ENCODE data around the gene PRKAR1B. TPM values are rescaled to one million over a fixed set of nuclear protein-coding genes. Genes with fewer than 3 reads are reported as not detected.

Gene PRKAR1B
- total RNA-seq, 1 donor from 2014 or later: 11.8 TPM

GRCh38 chr7:760006-760405 is 32.9 kb upstream of the PRKAR1B start:
- peaks cover 10% of the 10 kb centered on the region for H3K36me3 Mint-ChIP-seq
- Histone ChIP-seq H3F3A (ENCODE audit: low read depth) (no peaks in the 10 kb centered on the region), H2AFZ (replicated peaks) (no peak overlapping the region), H3K27me3 (no peaks in the 10 kb centered on the region), H3K36me3 (no peaks in the 10 kb centered on the region), H3K79me2 (ENCODE audit: low read depth) (no peaks in the 10 kb centered on the region), H3K4me1 (no peaks in the 10 kb centered on the region), H3K27ac (no peak overlapping the region), H3K9ac (no peak overlapping the region), H4K20me1 (ENCODE audit: low read depth) (no peaks in the 10 kb centered on the region), H3K4me2 (no peak overlapping the region), H3K4me3 (no peak overlapping the region), H3K9me3 (ENCODE audit: low read depth) (no peaks in the 10 kb centered on the region)
- H3K27ac Mint-ChIP-seq: no peak overlapping the region
- H3K4me3 Mint-ChIP-seq: no peak overlapping the region
- DNase-seq (ENCODE audit: low spot score): no peak
- no peaks in the 10 kb centered on the region for H3K4me1 Mint-ChIP-seq
- no peaks in the 10 kb centered on the region for H3K27me3 Mint-ChIP-seq (ENCODE audit: insufficient read depth, low read depth)
- no peak for TF ChIP-seq EZH2 (IDR thresholded peaks at IDR 0.05)
- no peak for TF ChIP-seq EZH2phosphoT487 (IDR thresholded peaks at IDR 0.05)
- no peak for TF ChIP-seq CTCF (IDR thresholded peaks at IDR 0.05)
- H3K9me3 Mint-ChIP-seq: no peaks in the 10 kb centered on the region

GRCh38 chr7:759569-759968 is 32.5 kb upstream of the PRKAR1B start:
- Histone ChIP-seq H3K4me1 (no peaks in the 10 kb centered on the region), H2AFZ (replicated peaks) (no peak overlapping the region), H3F3A (ENCODE audit: low read depth) (no peaks in the 10 kb centered on the region), H3K27me3 (no peaks in the 10 kb centered on the region), H3K9ac (no peak overlapping the region), H3K79me2 (ENCODE audit: low read depth) (no peaks in the 10 kb centered on the region), H4K20me1 (ENCODE audit: low read depth) (no peaks in the 10 kb centered on the region), H3K4me2 (no peak overlapping the region), H3K9me3 (ENCODE audit: low read depth) (no peaks in the 10 kb centered on the region), H3K27ac (no peak overlapping the region), H3K4me3 (no peak overlapping the region), H3K36me3 (no peaks in the 10 kb centered on the region)
- Mint-ChIP-seq H3K36me3 (peaks cover 10% of the 10 kb centered on the region), H3K27me3 (ENCODE audit: insufficient read depth, low read depth) (no peaks in the 10 kb centered on the region), H3K27ac (no peak overlapping the region), H3K9me3 (no peaks in the 10 kb centered on the region), H3K4me1 (no peaks in the 10 kb centered on the region), H3K4me3 (no peak overlapping the region)
- no peak for DNase-seq (ENCODE audit: low spot score)
- TF ChIP-seq EZH2phosphoT487 (IDR thresholded peaks at IDR 0.05) (no peak), CTCF (IDR thresholded peaks at IDR 0.05) (no peak), EZH2 (IDR thresholded peaks at IDR 0.05) (no peak)

GRCh38 chr7:757741-758163 is 30.7 kb upstream of the PRKAR1B start:
- no peak overlapping the region for H3K4me3 Mint-ChIP-seq
- no peak overlapping the region for H3K27ac Mint-ChIP-seq
- H3K4me2 ChIP-seq: no peak overlapping the region
- peaks cover 4% of the 10 kb centered on the region for H3K27me3 Mint-ChIP-seq (ENCODE audit: insufficient read depth, low read depth)
- no peak overlapping the region for H3K27ac ChIP-seq
- H3K9me3 Mint-ChIP-seq: no peaks in the 10 kb centered on the region
- DNase-seq (ENCODE audit: low spot score): no peak
- no peaks in the 10 kb centered on the region for H3K9me3 ChIP-seq (ENCODE audit: low read depth)
- no peaks in the 10 kb centered on the region for H3K36me3 ChIP-seq
- H3K27me3 ChIP-seq: no peaks in the 10 kb centered on the region
- H3K36me3 Mint-ChIP-seq: peaks cover 18% of the 10 kb centered on the region
- H3K79me2 ChIP-seq (ENCODE audit: low read depth): no peaks in the 10 kb centered on the region
- H3K4me3 ChIP-seq: no peak overlapping the region
- H3K4me1 Mint-ChIP-seq: no peaks in the 10 kb centered on the region
- H2AFZ ChIP-seq (replicated peaks): no peak overlapping the region
- TF ChIP-seq CTCF (IDR thresholded peaks at IDR 0.05): no peak
- no peak for TF ChIP-seq EZH2phosphoT487 (IDR thresholded peaks at IDR 0.05)
- H3F3A ChIP-seq (ENCODE audit: low read depth): no peaks in the 10 kb centered on the region
- H4K20me1 ChIP-seq (ENCODE audit: low read depth): no peaks in the 10 kb centered on the region
- H3K4me1 ChIP-seq: no peaks in the 10 kb centered on the region
- H3K9ac ChIP-seq: no peak overlapping the region
